Upper lobe of left lung (tissue), 4 donors: ENCODE results near the gene NKAIN4.

ENCODE experiments used
- EP300 ChIP-seq, 4 donors: sonication (generic); formaldehyde crosslinking; IDR thresholded peaks; one replicate each; pipeline ENCODE4 v1.5.1; 2017; ENCODE audit warnings: antibody characterized with exemption in 4 of 4, control low read depth in 2 of 4
- POLR2A ChIP-seq, 4 donors: fragments of 450-650 bp; IDR thresholded peaks; one replicate each; pipeline ENCODE4 v1.5.1; 2016 to 2017; ENCODE audit warnings: antibody characterized with exemption in 4 of 4, mild to moderate bottlenecking in 2 of 4

- TF ChIP-seq EP300 (IDR thresholded peaks at IDR 0.05) (no peak), POLR2A (IDR thresholded peaks at IDR 0.05) (no peak)
Observed at GRCh38 chr20:63239431-63239830, 14.8 kb downstream of the NKAIN4 start.
